ENCODE results near the gene OR4D9. TPM values are rescaled to one million over a fixed set of nuclear protein-coding genes. Genes with fewer than 3 reads are reported as not detected.

The OR4D9 gene
- total and polyA plus RNA-seq, 2 donors (not counting 1 experiment from before 2014, with no cell fraction given): not detected

DNA sequence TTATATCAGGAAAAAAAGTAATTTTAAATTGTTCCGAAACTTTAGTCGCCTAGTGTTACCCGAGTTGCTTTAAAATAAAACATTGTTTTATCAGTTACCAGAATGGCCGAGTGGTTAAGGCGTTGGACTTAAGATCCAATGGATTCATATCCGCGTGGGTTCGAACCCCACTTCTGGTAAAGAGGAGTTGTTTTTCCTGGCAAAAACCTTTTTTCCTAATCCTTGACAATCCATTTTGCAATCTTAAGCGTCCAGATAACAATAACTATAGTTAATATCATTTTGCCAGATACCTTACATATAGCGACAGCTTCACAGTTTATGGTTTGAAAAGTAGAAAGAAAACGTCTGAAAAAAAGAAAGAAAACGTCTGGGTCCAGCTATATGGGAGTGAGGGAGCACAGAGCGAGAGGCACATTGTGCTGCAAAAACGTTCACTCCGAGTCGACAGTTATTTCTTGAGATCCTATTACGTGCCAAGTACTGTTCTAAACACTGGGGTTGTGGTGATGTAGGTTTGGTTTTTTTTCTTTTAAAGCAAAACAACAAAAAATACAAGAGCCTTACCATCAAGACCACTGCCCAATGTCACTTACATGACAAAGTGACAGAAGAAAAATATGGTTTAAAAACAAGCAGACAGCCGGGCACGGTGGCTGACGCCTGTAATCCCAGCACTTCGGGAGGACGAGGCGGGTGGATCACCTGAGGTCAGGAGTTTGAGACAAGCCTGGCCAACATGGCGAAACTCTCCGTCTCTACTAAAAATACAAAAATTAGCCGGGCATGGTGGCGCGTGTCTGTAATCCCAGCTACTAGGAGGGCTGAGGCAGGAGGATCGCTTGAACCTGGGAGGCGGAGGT, 40.6 kb downstream of the OR4D9 start:
- no peaks in the 10 kb centered on the region for H3K9me3 Mint-ChIP-seq (ENCODE audit: insufficient read depth)
- peaks cover 43% of the 10 kb centered on the region for H3K4me1 Mint-ChIP-seq
- H3K79me2 ChIP-seq (ENCODE audit: control insufficient read depth, insufficient read depth, low read length): no peaks in the 10 kb centered on the region
- H3K27ac ChIP-seq (ENCODE audit: low read length in 2 of 2): no peak overlapping the region
- no peaks in the 10 kb centered on the region for H3K27me3 Mint-ChIP-seq
- H4K20me1 ChIP-seq (ENCODE audit: control insufficient read depth, insufficient read depth, low read length, poor library complexity, severe bottlenecking): no peaks in the 10 kb centered on the region
- peak overlapping the region; percentile 77 for H3K4me2 ChIP-seq (replicated peaks; ENCODE audit: low read depth, low read length, poor library complexity, severe bottlenecking)
- H3K9ac ChIP-seq (ENCODE audit: low read length): peak overlapping the region; percentile 71
- ChIA-PET CTCF (interaction anchor here (0.7 to 3.6 kb wide), 4 partner anchors 9 to 63 kb away, joined by 3 to 18 read pairs (median 4); no protein-coding TSS in a partner anchor), POLR2A (interaction anchor here (1.0 kb wide), 1 partner anchor 14 kb away, joined by 3 read pairs; no protein-coding TSS in a partner anchor)
- H3K27me3 ChIP-seq (replicated peaks in 1 of 4; ENCODE audit: control extremely low read depth in 1 of 4, control insufficient read depth in 3 of 4, insufficient read depth in 4 of 4, low read length in 3 of 4): peaks cover 0 to 8% (median 3%) of the 10 kb centered on the region in 4 experiments
- peak overlapping the region; percentile 32 for H3K27ac Mint-ChIP-seq
- H3K36me3 ChIP-seq (replicated peaks in 1 of 2; ENCODE audit: control extremely low read depth in 1 of 2, control insufficient read depth in 1 of 2, extremely low read depth in 1 of 2, insufficient read depth in 2 of 2, low read length in 1 of 2): no peaks in the 10 kb centered on the region
- intact Hi-C loops (cut with micrococcal nuclease): loop anchor here (5.0 to 10.0 kb wide), 3 partner anchors 130 to 260 kb away; partner anchors contain the start of genes MRPL16 and STX3
- peak overlapping the region; percentile 57 for H2AFZ ChIP-seq (ENCODE audit: insufficient read depth, low read depth, low read length, poor library complexity, severe bottlenecking)
- DNase-seq (no peak), ATAC-seq (ENCODE audit: low read depth) (no peak)
- H3K4me3 Mint-ChIP-seq: peak overlapping the region; percentile 88
- H3K4me1 ChIP-seq (ENCODE audit: control insufficient read depth in 2 of 2, insufficient read depth in 2 of 2, low read length in 2 of 2): peaks cover 24 to 32% of the 10 kb centered on the region in 2 donors
- TF ChIP-seq EZH2 (IDR thresholded peaks at IDR 0.05; ENCODE audit: borderline replicate concordance, insufficient read depth, low read depth, low read length, poor library complexity, severe bottlenecking) (no peak), CTCF (IDR thresholded peaks at IDR 0.05) (no peak)
- H3K4me3 ChIP-seq (ENCODE audit: control extremely low read depth in 1 of 5, extremely low read depth in 1 of 5, insufficient read depth in 1 of 5, low read depth in 2 of 5, low read length in 4 of 5): peak overlapping the region; percentile 46 to 87 (median 76)
- 67% methylated on average over 10 of the region's 30 CpGs for WGBS (ENCODE audit: insufficient coverage)
- peaks cover 0 to 11% (median 0%) of the 10 kb centered on the region in 3 donors for H3K9me3 ChIP-seq (ENCODE audit: control extremely low read depth in 1 of 3, control insufficient read depth in 2 of 3, insufficient read depth in 1 of 3, low read length in 2 of 3)

All from B cell (primary cell).